GM20000 (cell line): Measurements from ENCODE around the gene PCNX2.

ENCODE experiments used
- DNase-seq: peaks from one replicate; pipeline ENCODE4 v3.0.0; 2012; ENCODE audit warnings: low spot score
- CTCF ChIP-seq: IDR thresholded peaks from 2 replicates; pipeline ENCODE4 v1.5.1; 2012; ENCODE audit warnings: mild to moderate bottlenecking, control low read depth; ENCODE audit errors: extremely low read depth, missing control alignments

The PCNX2 gene

GRCh38 chr1:233336554-233337456 is 41.3 kb upstream of the PCNX2 start:
- DNase-seq, result no peak

DNA sequence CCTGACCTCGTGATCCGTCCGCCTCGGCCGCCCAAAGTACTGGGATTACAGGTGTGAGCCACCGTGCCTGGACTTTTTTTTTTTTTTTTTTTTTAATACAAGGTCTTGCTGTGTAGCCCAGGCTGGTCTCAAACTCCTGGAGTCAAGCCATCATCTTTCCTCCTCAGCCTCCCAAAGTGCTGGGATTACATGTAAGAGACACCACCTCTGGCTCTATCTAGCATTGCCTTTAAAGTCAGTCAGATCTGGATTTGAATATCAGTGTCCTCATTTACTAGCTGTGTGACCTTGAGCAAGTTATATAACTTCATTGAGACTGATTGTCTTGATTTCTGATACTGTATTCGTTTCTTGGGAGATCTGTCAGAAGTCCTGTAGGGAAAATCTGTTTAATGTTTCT is 38.6 kb upstream of the PCNX2 start:
- DNase-seq, result no peak
- no peak for TF ChIP-seq CTCF

More at GRCh38 chr1:233336554-233337456, 41.3 kb upstream of the PCNX2 start:
- TF ChIP-seq CTCF, result no peak

DNA sequence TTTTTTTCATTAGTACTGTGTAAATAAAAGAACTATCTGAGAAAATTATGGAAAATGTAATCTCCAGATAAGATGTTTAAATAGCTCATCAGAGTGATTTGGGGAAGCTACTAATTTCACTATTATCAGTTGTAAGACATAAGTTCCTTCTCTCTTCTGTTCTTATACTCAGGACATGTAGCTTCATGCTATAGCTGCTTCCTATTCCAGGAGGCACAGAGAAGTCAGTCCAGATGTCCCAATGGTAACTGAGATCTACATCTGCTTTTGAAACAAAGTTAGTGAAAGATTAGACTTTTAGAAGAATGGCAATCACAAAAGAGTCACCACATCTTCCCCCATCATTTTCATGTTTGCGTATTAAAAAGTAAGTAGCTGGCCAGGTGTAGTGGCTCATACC is 37.6 kb upstream of the PCNX2 start:
- TF ChIP-seq CTCF, result no peak
- DNase-seq, result no peak

- TF ChIP-seq CTCF, result no peak
- DNase-seq, result no peak
Observed at GRCh38 chr1:233331676-233332519, 36.4 kb upstream of the PCNX2 start.

DNA sequence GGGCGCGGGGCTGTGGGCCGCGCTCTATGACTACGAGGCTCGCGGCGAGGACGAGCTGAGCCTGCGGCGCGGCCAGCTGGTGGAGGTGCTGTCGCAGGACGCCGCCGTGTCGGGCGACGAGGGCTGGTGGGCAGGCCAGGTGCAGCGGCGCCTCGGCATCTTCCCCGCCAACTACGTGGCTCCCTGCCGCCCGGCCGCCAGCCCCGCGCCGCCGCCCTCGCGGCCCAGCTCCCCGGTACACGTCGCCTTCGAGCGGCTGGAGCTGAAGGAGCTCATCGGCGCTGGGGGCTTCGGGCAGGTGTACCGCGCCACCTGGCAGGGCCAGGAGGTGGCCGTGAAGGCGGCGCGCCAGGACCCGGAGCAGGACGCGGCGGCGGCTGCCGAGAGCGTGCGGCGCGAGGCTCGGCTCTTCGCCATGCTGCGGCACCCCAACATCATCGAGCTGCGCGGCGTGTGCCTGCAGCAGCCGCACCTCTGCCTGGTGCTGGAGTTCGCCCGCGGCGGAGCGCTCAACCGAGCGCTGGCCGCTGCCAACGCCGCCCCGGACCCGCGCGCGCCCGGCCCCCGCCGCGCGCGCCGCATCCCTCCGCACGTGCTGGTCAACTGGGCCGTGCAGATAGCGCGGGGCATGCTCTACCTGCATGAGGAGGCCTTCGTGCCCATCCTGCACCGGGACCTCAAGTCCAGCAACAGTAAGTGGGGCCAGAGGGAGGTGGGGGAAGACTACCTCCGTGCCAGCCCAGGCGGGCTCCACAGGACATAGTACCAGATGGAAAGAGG is 32.8 kb upstream of the PCNX2 start:
- no peak for TF ChIP-seq CTCF
- DNase-seq, result peak; percentile 48

- TF ChIP-seq CTCF, result no peak
Observed at GRCh38 chr1:233327651-233328141, 32.2 kb upstream of the PCNX2 start, which contains the start of gene MAP3K21. MAP3K21 (plus strand) TSS chr1:233327724; CDS start chr1:233328029, 305 bp downstream.

More at GRCh38 chr1:233327651-233328141, 32.2 kb upstream of the PCNX2 start, which contains the start of gene MAP3K21:
- DNase-seq, result no peak
